Skin of body (tissue), 2 donors: Measurements from ENCODE around the gene SLC4A2. TPM values are rescaled to one million over a fixed set of nuclear protein-coding genes. Genes with fewer than 3 reads are reported as not detected.
"Not testable (repeated sequence)": the region's sequence is repeated elsewhere in the genome, so short reads cannot be mapped to it uniquely, and the experiment has no call there.

ENCODE experiments used
- DNase-seq: peaks from one replicate; lab custom pipeline; 2025; lab: John Stamatoyannopoulos, UW
- total RNA-seq: library from RNA; depleted of rRNA; stranded (reverse); fragments of >200 nt; gene quantifications from one replicate; pipeline ENCODE4 v1.2.3, GENCODE V29; 2014

The SLC4A2 gene, protein sequence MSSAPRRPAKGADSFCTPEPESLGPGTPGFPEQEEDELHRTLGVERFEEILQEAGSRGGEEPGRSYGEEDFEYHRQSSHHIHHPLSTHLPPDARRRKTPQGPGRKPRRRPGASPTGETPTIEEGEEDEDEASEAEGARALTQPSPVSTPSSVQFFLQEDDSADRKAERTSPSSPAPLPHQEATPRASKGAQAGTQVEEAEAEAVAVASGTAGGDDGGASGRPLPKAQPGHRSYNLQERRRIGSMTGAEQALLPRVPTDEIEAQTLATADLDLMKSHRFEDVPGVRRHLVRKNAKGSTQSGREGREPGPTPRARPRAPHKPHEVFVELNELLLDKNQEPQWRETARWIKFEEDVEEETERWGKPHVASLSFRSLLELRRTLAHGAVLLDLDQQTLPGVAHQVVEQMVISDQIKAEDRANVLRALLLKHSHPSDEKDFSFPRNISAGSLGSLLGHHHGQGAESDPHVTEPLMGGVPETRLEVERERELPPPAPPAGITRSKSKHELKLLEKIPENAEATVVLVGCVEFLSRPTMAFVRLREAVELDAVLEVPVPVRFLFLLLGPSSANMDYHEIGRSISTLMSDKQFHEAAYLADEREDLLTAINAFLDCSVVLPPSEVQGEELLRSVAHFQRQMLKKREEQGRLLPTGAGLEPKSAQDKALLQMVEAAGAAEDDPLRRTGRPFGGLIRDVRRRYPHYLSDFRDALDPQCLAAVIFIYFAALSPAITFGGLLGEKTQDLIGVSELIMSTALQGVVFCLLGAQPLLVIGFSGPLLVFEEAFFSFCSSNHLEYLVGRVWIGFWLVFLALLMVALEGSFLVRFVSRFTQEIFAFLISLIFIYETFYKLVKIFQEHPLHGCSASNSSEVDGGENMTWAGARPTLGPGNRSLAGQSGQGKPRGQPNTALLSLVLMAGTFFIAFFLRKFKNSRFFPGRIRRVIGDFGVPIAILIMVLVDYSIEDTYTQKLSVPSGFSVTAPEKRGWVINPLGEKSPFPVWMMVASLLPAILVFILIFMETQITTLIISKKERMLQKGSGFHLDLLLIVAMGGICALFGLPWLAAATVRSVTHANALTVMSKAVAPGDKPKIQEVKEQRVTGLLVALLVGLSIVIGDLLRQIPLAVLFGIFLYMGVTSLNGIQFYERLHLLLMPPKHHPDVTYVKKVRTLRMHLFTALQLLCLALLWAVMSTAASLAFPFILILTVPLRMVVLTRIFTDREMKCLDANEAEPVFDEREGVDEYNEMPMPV
- total RNA-seq = 28.2 TPM

DNA sequence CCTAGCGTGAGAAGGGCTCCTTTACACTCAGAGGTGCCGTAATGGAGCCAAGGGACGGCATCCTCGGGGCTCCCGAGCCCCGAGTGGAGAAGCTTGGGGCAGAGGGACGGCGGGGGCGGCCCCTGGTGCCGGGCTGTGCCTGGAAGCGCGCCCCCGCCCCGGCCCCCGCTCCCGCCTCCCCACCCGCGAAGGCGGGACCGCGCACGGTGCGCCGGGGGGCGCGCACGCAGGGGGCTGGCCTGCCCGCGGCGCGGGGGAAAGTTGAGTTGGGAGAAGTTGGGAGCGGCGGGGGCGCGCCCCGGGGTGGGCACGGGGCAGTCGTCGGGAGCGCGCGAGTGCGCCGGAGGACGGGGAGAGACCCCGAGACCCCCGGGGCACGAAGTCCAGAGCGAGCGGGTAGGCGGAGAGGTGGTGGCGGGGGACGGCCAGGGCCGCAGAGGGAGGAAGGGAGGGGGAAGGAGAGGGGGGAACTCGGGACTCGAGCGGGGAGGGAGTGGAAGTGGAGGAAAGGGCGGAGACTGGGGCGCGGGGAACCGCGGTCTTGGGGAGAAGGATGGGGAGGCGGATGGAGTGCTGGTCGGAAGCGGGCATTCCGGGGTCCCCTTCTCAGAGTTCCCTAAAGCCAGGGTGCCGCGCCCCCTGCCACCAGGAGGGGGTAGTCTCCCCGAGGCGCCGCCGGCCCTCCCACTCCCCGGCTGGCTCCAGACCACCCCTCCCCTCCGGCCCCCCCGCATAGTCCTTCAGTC lies at the start of gene SLC4A2:
Gene SLC4A2, plus strand, starts transcription at position 223 of the 746 bp plus-strand sequence. CDS start 2,399 bp downstream, outside the sequence.
- peak; percentile 82 for DNase-seq

GRCh38 chr7:151010037-151010306 lies 49.4 kb upstream of the SLC4A2 start:
- no peak for DNase-seq

DNA sequence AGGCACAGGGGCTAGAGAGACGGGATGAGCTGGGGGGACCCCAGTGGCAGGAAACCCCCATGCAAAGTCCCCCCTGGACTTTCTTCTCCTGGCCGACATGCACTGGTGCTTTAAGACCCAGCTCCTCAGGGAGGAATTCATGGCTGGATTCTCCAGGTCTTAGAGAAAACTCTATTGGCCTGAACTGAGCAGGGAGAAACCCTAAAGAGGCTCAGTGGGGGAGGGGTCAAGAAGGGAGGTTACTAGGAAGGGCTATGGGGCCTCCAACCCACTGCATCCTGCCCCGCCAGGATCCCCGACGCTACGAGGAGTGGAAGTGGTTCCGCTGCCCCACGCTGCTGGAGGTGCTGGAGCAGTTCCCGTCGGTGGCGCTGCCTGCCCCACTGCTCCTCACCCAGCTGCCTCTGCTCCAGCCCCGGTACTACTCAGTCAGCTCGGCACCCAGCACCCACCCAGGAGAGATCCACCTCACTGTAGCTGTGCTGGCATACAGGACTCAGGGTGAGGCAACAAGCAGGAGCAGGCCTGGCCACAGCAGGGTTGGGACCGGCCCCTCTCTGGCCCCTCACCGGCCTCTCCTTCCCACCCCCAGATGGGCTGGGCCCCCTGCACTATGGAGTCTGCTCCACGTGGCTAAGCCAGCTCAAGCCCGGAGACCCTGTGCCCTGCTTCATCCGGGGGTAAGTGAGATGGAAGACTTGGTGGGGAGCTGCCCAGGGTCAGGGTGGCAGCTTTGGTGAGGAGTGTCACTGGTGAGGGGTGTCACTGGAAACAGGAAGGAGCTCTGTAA lies 48.9 kb upstream of the SLC4A2 start:
- no peak for DNase-seq

GRCh38 chr7:151011097-151011409 lies 48.3 kb upstream of the SLC4A2 start:
- no peak for DNase-seq

- not testable (repeated sequence) for DNase-seq
Observed at GRCh38 chr7:151011616-151012015, 47.8 kb upstream of the SLC4A2 start.

- no peak for DNase-seq
Observed at GRCh38 chr7:151012031-151012692, 47.2 kb upstream of the SLC4A2 start.

- DNase-seq = peak; percentile 39
Observed at GRCh38 chr7:151012911-151013347, 46.5 kb upstream of the SLC4A2 start.

GRCh38 chr7:151013356-151013732 lies 46.0 kb upstream of the SLC4A2 start:
- DNase-seq = no peak

DNA sequence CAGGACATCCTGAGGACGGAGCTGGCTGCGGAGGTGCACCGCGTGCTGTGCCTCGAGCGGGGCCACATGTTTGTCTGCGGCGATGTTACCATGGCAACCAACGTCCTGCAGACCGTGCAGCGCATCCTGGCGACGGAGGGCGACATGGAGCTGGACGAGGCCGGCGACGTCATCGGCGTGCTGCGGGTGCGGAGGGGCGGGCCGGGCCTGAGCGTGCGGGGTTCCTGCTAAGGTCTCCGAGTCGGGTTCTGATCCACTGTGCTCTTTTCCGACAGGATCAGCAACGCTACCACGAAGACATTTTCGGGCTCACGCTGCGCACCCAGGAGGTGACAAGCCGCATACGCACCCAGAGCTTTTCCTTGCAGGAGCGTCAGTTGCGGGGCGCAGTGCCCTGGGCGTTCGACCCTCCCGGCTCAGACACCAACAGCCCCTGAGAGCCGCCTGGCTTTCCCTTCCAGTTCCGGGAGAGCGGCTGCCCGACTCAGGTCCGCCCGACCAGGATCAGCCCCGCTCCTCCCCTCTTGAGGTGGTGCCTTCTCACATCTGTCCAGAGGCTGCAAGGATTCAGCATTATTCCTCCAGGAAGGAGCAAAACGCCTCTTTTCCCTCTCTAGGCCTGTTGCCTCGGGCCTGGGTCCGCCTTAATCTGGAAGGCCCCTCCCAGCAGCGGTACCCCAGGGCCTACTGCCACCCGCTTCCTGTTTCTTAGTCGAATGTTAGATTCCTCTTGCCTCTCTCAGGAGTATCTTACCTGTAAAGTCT lies 45.5 kb upstream of the SLC4A2 start:
- peak; percentile 59 for DNase-seq

GRCh38 chr7:151014950-151015349 lies 44.4 kb upstream of the SLC4A2 start:
- DNase-seq = no peak

DNA sequence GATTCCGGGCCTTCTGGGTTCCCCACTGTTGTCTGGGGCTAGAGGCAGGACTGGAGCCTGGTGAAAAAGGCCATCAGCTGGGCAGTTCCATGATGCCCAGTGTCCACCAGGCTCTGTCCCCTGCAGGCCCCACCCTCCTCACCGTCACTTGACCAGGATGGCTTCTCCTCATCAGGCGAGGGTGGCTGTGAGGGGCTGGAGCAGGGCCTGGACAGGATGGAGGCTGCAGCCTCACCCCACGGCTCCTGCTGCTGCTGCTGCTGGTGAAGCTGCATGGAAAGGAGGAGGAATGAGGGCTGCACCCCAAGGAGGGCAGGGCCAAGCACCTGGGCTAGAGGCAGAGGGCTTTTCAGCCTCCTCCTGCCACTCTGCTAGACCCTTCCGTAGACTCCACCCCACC lies 43.4 kb upstream of the SLC4A2 start:
- DNase-seq = no peak

- no peak for DNase-seq
Observed at GRCh38 chr7:151016505-151016904, 42.9 kb upstream of the SLC4A2 start.

DNA sequence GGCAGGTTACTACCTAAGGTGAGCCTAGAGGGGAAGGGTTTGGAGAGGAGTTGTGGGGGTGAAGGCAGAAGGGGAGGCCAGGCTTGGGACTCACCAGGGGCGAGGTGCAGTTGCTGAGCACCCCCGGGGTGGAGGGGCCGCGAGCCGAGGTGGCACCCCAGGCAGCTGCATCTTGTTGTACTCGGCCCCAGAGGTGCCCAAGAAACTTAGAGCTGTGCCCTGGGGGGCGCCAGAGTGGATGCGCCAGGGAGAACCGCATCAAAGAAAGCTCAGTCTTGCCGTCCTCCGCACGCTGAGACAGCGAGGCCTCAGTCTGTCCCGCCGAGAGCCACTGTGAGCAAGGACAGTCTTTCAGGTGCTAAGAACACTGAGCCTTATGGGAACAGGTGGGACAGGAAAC lies 42.4 kb upstream of the SLC4A2 start:
- DNase-seq = no peak

- no peak for DNase-seq
Observed at GRCh38 chr7:151017370-151017952, 41.9 kb upstream of the SLC4A2 start.

- peak; percentile 25 for DNase-seq
Observed at GRCh38 chr7:151017953-151018420, 41.4 kb upstream of the SLC4A2 start.

DNA sequence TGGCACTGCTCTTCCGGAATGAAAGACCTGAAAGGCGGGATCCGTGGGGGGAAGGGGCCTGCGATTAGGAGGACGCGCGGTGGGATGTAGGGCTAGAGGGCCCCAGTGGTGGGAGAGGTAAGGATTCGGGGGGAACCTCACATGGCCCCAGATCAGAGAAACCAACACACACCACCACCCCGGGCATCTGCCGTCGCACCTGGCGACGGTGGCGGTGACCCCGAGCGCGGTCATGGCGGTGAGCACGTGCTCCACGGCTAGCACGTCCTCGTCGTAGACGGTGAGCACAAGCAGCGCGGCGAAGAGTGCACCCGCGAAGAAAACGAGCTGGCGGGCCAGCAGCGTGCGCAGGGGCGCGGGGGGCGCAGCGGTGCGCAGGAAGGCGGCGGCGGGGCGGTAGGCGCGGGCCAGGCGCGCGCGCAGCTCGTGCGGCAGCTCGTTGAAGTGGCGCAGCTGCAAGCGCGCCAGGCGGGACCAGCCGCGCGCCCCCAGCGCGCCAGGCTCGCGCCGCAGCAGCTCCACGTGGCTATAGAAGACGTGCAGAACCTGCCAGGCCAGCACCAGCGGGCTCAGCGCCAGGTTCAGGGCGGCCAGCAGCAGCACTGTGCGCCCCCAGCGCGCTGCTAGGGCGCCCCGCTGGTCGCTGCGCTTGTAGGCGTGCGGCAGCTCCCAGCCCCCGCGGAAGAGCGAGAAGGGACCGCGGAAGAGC lies 40.8 kb upstream of the SLC4A2 start:
- DNase-seq = no peak

- DNase-seq = no peak
Observed at GRCh38 chr7:151019130-151019447, 40.3 kb upstream of the SLC4A2 start.

DNA sequence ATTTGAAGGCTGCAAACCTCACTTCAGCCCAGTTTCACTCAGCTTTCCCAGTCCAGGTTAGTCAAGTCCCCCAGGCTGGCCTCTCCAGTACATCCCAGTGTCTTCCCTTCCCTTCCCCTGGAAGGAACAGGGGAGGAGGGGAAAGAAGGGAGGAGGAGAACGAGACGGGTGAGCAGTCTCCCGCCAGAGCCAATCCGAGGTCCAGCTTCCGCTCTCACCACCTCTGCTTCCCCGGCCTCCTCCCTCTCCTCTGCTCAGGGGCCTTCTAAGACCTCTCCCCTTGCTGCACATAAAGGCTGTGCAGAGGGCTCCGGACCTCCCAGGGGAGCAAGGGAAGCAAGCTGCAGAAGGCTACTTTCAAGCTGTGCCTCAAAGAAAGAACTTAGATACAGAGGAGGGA lies 39.2 kb upstream of the SLC4A2 start:
- no peak for DNase-seq
